Measurements from ENCODE around the gene CCNE1. TPM values are rescaled to one million over a fixed set of nuclear protein-coding genes. Genes with fewer than 3 reads are reported as not detected.

CCNE1 gene
- total RNA-seq, 1 experiment from 2014 or later = 40.2 TPM

DNA sequence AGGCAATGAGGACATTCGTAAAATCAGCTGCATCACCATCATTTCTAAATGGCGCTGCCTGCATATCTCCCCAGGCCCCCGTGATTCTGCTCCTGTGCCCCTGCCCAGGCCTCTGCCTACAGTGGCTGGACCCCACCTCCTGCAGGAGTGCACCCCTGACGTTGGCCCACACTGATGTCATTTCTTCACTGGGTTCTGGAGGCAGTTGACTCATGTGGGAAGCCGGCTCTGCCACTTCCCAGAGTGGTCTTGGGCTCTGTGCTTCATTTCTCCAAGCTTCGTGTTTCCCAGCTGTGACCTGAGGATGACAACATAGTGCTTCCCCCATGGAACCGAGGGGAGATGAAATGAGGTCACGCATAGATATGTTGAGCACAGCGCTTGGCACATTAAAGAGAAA is 19.9 kb downstream of the CCNE1 start:
- no peaks in the 10 kb centered on the region for H3K4me1 ChIP-seq (ENCODE audit: insufficient read depth, low read length)
- H3K18ac ChIP-seq (ENCODE audit: insufficient read length, low read depth, low read length) = no peak overlapping the region

More for the DNA sequence above, 19.9 kb downstream of the CCNE1 start:
- no peak overlapping the region for H2BK15ac ChIP-seq (ENCODE audit: low read depth, low read length)
- H3K14ac ChIP-seq (ENCODE audit: insufficient read depth, low read length) = no peak overlapping the region
- no peak overlapping the region for H2AFZ ChIP-seq (ENCODE audit: low read length)
- Mint-ChIP-seq H3K4me3 (no peak overlapping the region), H3K27ac (no peak overlapping the region), H3K9me3 (no peaks in the 10 kb centered on the region), H3K4me1 (peaks cover 7 to 8% of the 10 kb centered on the region in 2 experiments), H3K36me3 (ENCODE audit: insufficient read depth in 1 of 3, low read depth in 3 of 3) (no peaks in the 10 kb centered on the region), H3K27me3 (ENCODE audit: low read depth) (peaks cover 5% of the 10 kb centered on the region)
- no peak overlapping the region for H3T11ph ChIP-seq (ENCODE audit: low read length)
- no peak overlapping the region for H3K9ac ChIP-seq (ENCODE audit: extremely low read depth, insufficient read length, low read length)
- no peaks in the 10 kb centered on the region for H3K27me3 ChIP-seq (ENCODE audit: insufficient read depth, low read length)
- H4K91ac ChIP-seq (ENCODE audit: insufficient read length, low read depth, low read length) = no peak overlapping the region
- H3K56ac ChIP-seq (ENCODE audit: insufficient read length, low read depth, low read length) = no peak overlapping the region
- no peaks in the 10 kb centered on the region for H3K79me1 ChIP-seq (ENCODE audit: insufficient read depth, low read depth, low read length, poor library complexity, severe bottlenecking)
- H2BK20ac ChIP-seq (ENCODE audit: low read depth, low read length, poor library complexity, severe bottlenecking) = no peak overlapping the region
- no peak overlapping the region for H2BK5ac ChIP-seq (ENCODE audit: insufficient read length, low read length)
- no peak overlapping the region for H4K5ac ChIP-seq (ENCODE audit: insufficient read length, low read depth, low read length)
- no peaks in the 10 kb centered on the region for H3K79me2 ChIP-seq (ENCODE audit: insufficient read depth, low read length)
- WGBS (ENCODE audit: extremely low coverage, insufficient read length, low lambda C conversion rate) = no CpG with 5 or more reads among the region's 9 CpGs
- no peak overlapping the region for H2BK12ac ChIP-seq (ENCODE audit: insufficient read length, low read depth, low read length)
- H3K4me2 ChIP-seq (ENCODE audit: insufficient read depth, insufficient read length, low read length) = no peak overlapping the region
- no peaks in the 10 kb centered on the region for H4K20me1 ChIP-seq (ENCODE audit: control insufficient read depth, insufficient read depth, insufficient read length)
- no peaks in the 10 kb centered on the region for H3K9me3 ChIP-seq (ENCODE audit: control insufficient read depth, low read depth, low read length)
- no peak overlapping the region for H4K8ac ChIP-seq (replicated peaks; ENCODE audit: insufficient read length, low read depth, low read length)
- no peak overlapping the region for H3K4ac ChIP-seq (ENCODE audit: low read depth, low read length)
- no peak overlapping the region for H2BK120ac ChIP-seq (ENCODE audit: low read depth, low read length, poor library complexity, severe bottlenecking)
- TF ChIP-seq, protein P1, sequence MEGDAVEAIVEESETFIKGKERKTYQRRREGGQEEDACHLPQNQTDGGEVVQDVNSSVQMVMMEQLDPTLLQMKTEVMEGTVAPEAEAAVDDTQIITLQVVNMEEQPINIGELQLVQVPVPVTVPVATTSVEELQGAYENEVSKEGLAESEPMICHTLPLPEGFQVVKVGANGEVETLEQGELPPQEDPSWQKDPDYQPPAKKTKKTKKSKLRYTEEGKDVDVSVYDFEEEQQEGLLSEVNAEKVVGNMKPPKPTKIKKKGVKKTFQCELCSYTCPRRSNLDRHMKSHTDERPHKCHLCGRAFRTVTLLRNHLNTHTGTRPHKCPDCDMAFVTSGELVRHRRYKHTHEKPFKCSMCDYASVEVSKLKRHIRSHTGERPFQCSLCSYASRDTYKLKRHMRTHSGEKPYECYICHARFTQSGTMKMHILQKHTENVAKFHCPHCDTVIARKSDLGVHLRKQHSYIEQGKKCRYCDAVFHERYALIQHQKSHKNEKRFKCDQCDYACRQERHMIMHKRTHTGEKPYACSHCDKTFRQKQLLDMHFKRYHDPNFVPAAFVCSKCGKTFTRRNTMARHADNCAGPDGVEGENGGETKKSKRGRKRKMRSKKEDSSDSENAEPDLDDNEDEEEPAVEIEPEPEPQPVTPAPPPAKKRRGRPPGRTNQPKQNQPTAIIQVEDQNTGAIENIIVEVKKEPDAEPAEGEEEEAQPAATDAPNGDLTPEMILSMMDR (conservative IDR thresholded peaks at IDR 0.05) = no peak
- H3K27ac ChIP-seq (ENCODE audit: insufficient read length, low read depth, low read length) = no peak overlapping the region
- H3K23me2 ChIP-seq (ENCODE audit: insufficient read length, low read depth, low read length, poor library complexity, severe bottlenecking) = no peaks in the 10 kb centered on the region
- H2AK5ac ChIP-seq (ENCODE audit: insufficient read length, low read length) = no peak overlapping the region
- no peak overlapping the region for H3K23ac ChIP-seq (ENCODE audit: insufficient read length, low read depth, low read length)
- DNase-seq = no peak

All from H9 (cell line).